Activated CD8-positive, alpha-beta T cell treated with anti-CD3 and anti-CD28 coated beads for 36 hours (primary cell): ENCODE data around the gene RAB3A. TPM values are rescaled to one million over a fixed set of nuclear protein-coding genes. Genes with fewer than 3 reads are reported as not detected.

Source experiments
- ATAC-seq: fragments of 200-7000 bp; cut with Tn5 transposase; one replicate; pipeline ENCODE4 v1.10.0; 2021; ENCODE audit warnings: mild to moderate bottlenecking, moderate library complexity
- CTCF ChIA-PET: fragments of 350-600 bp; sonication (Branson Sonifier 250); formaldehyde crosslinking; loops from one replicate; lab custom pipeline; 2021; ENCODE audit warnings: antibody characterized with exemption; lab: Charles Lee
- POLR2A ChIA-PET: fragments of 350-600 bp; sonication (Branson Sonifier 250); formaldehyde crosslinking; loops from one replicate; lab custom pipeline; 2021; ENCODE audit warnings: antibody characterized with exemption; lab: Charles Lee
- DNase-seq: peaks from one replicate; pipeline ENCODE4 v3.0.0-alpha.2; 2020
- H3K27ac Mint-ChIP-seq: one replicate; pipeline ENCODE4 v1.8.0; 2021; ENCODE audit warnings: mild to moderate bottlenecking, mixed read lengths
- H3K27me3 Mint-ChIP-seq: one replicate; pipeline ENCODE4 v1.8.0; 2021; ENCODE audit warnings: mixed read lengths
- H3K36me3 Mint-ChIP-seq: one replicate; pipeline ENCODE4 v1.8.0; 2021; ENCODE audit warnings: low read depth, mixed read lengths
- H3K4me1 Mint-ChIP-seq: one replicate; pipeline ENCODE4 v1.8.0; 2021; ENCODE audit warnings: low read depth, mixed read lengths
- H3K4me3 Mint-ChIP-seq: one replicate; pipeline ENCODE4 v1.8.0; 2021; ENCODE audit warnings: mild to moderate bottlenecking, moderate library complexity, mixed read lengths
- H3K9me3 Mint-ChIP-seq: one replicate; pipeline ENCODE4 v1.8.0; 2021; ENCODE audit warnings: mixed read lengths
- CTCF ChIP-seq: fragments of 200-600 bp; IDR thresholded peaks from one replicate; pipeline ENCODE4 v1.8.0; 2022; ENCODE audit warnings: antibody characterized with exemption, mild to moderate bottlenecking
- intact Hi-C: fragments of 100-400 bp; cut with micrococcal nuclease; formaldehyde crosslinking; loops from one replicate; pipeline ENCODE4 v1.10.0; 2022
- total RNA-seq, 2 experiments: library from RNA; stranded (reverse); gene quantifications; one replicate each; pipeline ENCODE4 v1.2.3, GENCODE V29; 2021

Gene RAB3A
- total RNA-seq, 2 experiments from 2014 or later = 8.9 to 11.3 TPM

DNA sequence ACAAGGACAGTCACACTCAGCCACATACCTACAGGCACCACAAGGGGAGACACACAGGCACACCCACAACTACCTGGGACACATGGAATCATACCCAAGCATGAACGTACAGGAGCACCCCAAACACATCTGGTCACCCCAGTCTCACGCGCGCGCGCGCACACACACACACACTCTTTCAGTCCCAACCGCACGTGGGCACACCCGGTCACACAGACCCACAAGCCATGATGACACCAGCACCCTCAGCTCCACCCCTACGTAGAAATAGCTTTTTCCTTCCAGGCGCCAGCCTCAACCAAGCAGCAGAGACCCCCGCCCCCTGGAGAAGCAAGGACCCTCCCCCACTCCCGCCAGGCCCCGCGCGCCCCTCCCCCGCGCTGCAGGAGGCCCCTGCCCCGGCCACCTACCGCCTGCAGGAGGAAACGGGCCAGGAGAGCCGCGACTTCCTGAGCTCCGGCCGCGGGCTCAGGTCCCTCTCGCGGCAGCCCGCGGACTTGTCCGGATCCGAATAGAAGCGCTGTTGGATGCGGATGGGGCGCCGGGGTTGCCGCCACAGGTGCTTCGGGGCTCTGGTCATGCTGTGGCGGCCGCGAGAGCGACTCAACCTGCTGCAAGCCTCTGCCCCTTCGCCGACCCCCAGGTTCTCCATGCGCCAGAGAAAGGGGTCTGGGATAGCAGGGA is 28.8 kb upstream of the RAB3A start:
- peaks cover 62% of the 10 kb centered on the region for H3K27me3 Mint-ChIP-seq
- no peak overlapping the region for H3K27ac Mint-ChIP-seq
- CTCF ChIA-PET = interaction anchor here (1.2 to 1.9 kb wide), 8 partner anchors 8 to 155 kb away, joined by 3 to 7 read pairs (median 6); no protein-coding TSS in a partner anchor
- no peak for TF ChIP-seq CTCF
- POLR2A ChIA-PET = interaction anchor here (0.6 to 1.1 kb wide), 2 partner anchors 9 to 13 kb away, joined by 3 read pairs; no protein-coding TSS in a partner anchor
- peaks cover 8% of the 10 kb centered on the region for H3K9me3 Mint-ChIP-seq
- H3K36me3 Mint-ChIP-seq = no peaks in the 10 kb centered on the region
- intact Hi-C loops = no loop called here
- ATAC-seq = peak; percentile 22
- H3K4me3 Mint-ChIP-seq = no peak overlapping the region
- H3K4me1 Mint-ChIP-seq = peaks cover 9% of the 10 kb centered on the region
- DNase-seq = peak; percentile 49

DNA sequence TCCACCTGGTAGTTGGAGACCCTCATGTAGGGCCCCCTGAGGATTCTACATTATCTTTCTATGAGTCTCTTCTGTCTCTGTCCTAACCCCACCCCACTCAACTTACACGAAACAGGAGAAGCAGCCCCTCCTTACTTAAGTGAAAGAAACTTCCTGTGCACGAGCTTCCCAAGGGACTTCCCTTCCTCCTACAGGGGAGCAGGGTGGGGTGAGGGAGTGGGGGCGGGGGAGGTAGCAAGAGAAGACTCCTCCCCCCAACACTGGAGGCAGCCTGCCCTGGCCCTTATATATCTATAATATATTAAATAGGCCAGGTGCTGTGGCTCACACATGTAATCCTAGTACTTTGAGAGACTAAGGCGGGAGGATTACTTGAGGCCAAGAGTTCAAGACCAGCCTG is 27.9 kb upstream of the RAB3A start:
- ATAC-seq = no peak
- Mint-ChIP-seq H3K9me3 (peaks cover 8% of the 10 kb centered on the region), H3K36me3 (no peaks in the 10 kb centered on the region), H3K4me1 (peaks cover 12% of the 10 kb centered on the region), H3K27me3 (peaks cover 67% of the 10 kb centered on the region), H3K27ac (no peak overlapping the region), H3K4me3 (no peak overlapping the region)
- POLR2A ChIA-PET = interaction anchor here (1.1 to 1.2 kb wide), 2 partner anchors 12 to 17 kb away, joined by 3 to 4 read pairs; no protein-coding TSS in a partner anchor
- CTCF ChIA-PET = interaction anchor here (1.2 to 2.0 kb wide), 4 partner anchors 21 to 97 kb away, joined by 3 to 14 read pairs (median 6); no protein-coding TSS in a partner anchor
- TF ChIP-seq CTCF = no peak
- intact Hi-C loops = no loop called here
- no peak for DNase-seq

GRCh38 chr19:18230941-18231734 is 27.3 kb upstream of the RAB3A start:
- intact Hi-C loops = no loop called here
- no peak overlapping the region for H3K4me3 Mint-ChIP-seq
- ChIA-PET CTCF (interaction anchor here (1.2 to 2.0 kb wide), 5 partner anchors 21 to 97 kb away, joined by 3 to 14 read pairs (median 5); partner anchors contain the start of gene RAB3A), POLR2A (interaction anchor here (1.2 kb wide), 1 partner anchor 18 kb away, joined by 4 read pairs; no protein-coding TSS in a partner anchor)
- H3K36me3 Mint-ChIP-seq = no peaks in the 10 kb centered on the region
- no peak overlapping the region for H3K27ac Mint-ChIP-seq
- H3K4me1 Mint-ChIP-seq = peaks cover 12% of the 10 kb centered on the region
- H3K9me3 Mint-ChIP-seq = peaks cover 8% of the 10 kb centered on the region
- ATAC-seq (peak; percentile 45), DNase-seq (no peak)
- H3K27me3 Mint-ChIP-seq = peaks cover 66% of the 10 kb centered on the region
- TF ChIP-seq CTCF = no peak

GRCh38 chr19:18229915-18230314 is 26.1 kb upstream of the RAB3A start:
- peaks cover 68% of the 10 kb centered on the region for H3K27me3 Mint-ChIP-seq
- ATAC-seq = no peak
- peaks cover 8% of the 10 kb centered on the region for H3K9me3 Mint-ChIP-seq
- no peak overlapping the region for H3K4me3 Mint-ChIP-seq
- no peak for DNase-seq
- CTCF ChIA-PET = interaction anchor here (0.7 to 2.0 kb wide), 5 partner anchors 9 to 99 kb away, joined by 3 to 14 read pairs (median 3); partner anchors contain the start of gene RAB3A
- peaks cover 24% of the 10 kb centered on the region for H3K4me1 Mint-ChIP-seq
- intact Hi-C loops = no loop called here
- H3K27ac Mint-ChIP-seq = no peak overlapping the region
- no peak for TF ChIP-seq CTCF
- POLR2A ChIA-PET = no interaction called here
- no peaks in the 10 kb centered on the region for H3K36me3 Mint-ChIP-seq
